Kidney (tissue), 14 donors: ENCODE measurements around the gene CAMTA1. TPM values are rescaled to one million over a fixed set of nuclear protein-coding genes. Genes with fewer than 3 reads are reported as not detected.

Source experiments
- DNase-seq, 5 donors: peaks; one replicate each; pipeline ENCODE4 v3.0.0-alpha.2; 2013 to 2020
- FAIRE-seq: peaks from 2 replicates; lab custom pipeline; 2012; peaks lifted over from hg19 to GRCh38; lab: Jason Lieb, UNC
- H3K27ac ChIP-seq, 2 donors: one replicate each; pipeline ENCODE4 v1.7.0; 2013; ENCODE audit warnings: low read depth in 2 of 2, low read length in 2 of 2, inconsistent platforms in 1 of 2
- H3K27me3 ChIP-seq: one replicate; pipeline ENCODE4 v1.7.1; 2013; ENCODE audit warnings: low read length, inconsistent platforms; ENCODE audit not compliant: control insufficient read depth, insufficient read depth
- H3K36me3 ChIP-seq, 3 donors: one replicate each; pipeline versions ENCODE4 v1.7.0 to v1.7.1; 2013; ENCODE audit warnings: low read length in 3 of 3, control low read depth in 1 of 3, inconsistent platforms in 1 of 3; ENCODE audit not compliant: insufficient read depth in 3 of 3, control insufficient read depth in 2 of 3
- H3K4me1 ChIP-seq, 3 donors: one replicate each; pipeline versions ENCODE4 v1.7.0 to v1.7.1; 2013; ENCODE audit warnings: low read length in 3 of 3, inconsistent platforms in 1 of 3, low read depth in 1 of 3; ENCODE audit not compliant: control insufficient read depth in 2 of 3, insufficient read depth in 2 of 3
- H3K4me3 ChIP-seq, 3 donors: one replicate each; pipeline versions ENCODE4 v1.7.0 to v1.8.1; 2013; ENCODE audit warnings: low read length in 3 of 3, control low read depth in 1 of 3, inconsistent platforms in 1 of 3
- H3K9ac ChIP-seq, 3 donors: one replicate each; pipeline versions ENCODE4 v1.7.0 to v1.7.1; 2013; ENCODE audit warnings: low read length in 3 of 3, control low read depth in 1 of 3, inconsistent platforms in 1 of 3
- H3K9me3 ChIP-seq, 3 donors: one replicate each; pipeline versions ENCODE4 v1.7.0 to v1.7.1; 2013; ENCODE audit warnings: low read length in 3 of 3, control low read depth in 1 of 3, inconsistent platforms in 1 of 3; ENCODE audit not compliant: control insufficient read depth in 2 of 3, insufficient read depth in 1 of 3
- CTCF ChIP-seq: IDR thresholded peaks from 3 replicates; pipeline ENCODE4 v1.5.1; 2012; ENCODE audit warnings: mild to moderate bottlenecking, moderate library complexity, borderline replicate concordance; ENCODE audit not compliant: insufficient read depth; ENCODE audit errors: extremely low read depth
- intact Hi-C: fragments of 100-400 bp; cut with DNase I; formaldehyde crosslinking; loops from one replicate; pipeline ENCODE4 v1.11.1; 2022
- polyA plus RNA-seq: library from polyadenylated mRNA; stranded (reverse); fragments of 350-450 nt; fragmentation: Illumina TruSeq; extraction: RNeasy Lipid Tissue Mini Kit (QIAGEN cat#74804); gene quantifications from one replicate; pipeline ENCODE4 v1.2.3, GENCODE V29; 2014; ENCODE audit warnings: low read depth, low replicate concordance; ENCODE audit not compliant: insufficient read depth
- total RNA-seq: library from RNA; stranded (reverse); fragmentation: NEBNext Ultra II Directional; extraction: Animal tissue kit (Norgen Biotek cat#: 25700); gene quantifications from one replicate; pipeline ENCODE4 v1.2.1, GENCODE V29; 2021
- donor health status: control.
- donor health status: control.
- donor health status: control.
- donor health status: control.
- donor health status: control.
- donor health status: DM: yes; HTN: yes; CAD: no.
- donor health status: Normal renal cell carcinoma (clear cell type).

The CAMTA1 gene
- total and polyA plus RNA-seq, 2 donors from 2014 or later, result 79.0 to 170 TPM

GRCh38 chr1:7322912-7323311 is 537.7 kb downstream of the CAMTA1 start:
- TF ChIP-seq CTCF, result no peak
- intact Hi-C loops, result no loop called here
- no peak for FAIRE-seq
- H3K9ac ChIP-seq, result no peak overlapping the region
- no peaks in the 10 kb centered on the region for H3K27me3 ChIP-seq
- H3K4me1 ChIP-seq, result no peaks in the 10 kb centered on the region
- no peaks in the 10 kb centered on the region for H3K36me3 ChIP-seq
- peaks cover 0 to 7% (median 2%) of the 10 kb centered on the region in 3 donors for H3K9me3 ChIP-seq
- H3K27ac ChIP-seq, result no peak overlapping the region
- DNase-seq, result no peak
- no peak overlapping the region for H3K4me3 ChIP-seq

GRCh38 chr1:7325254-7325653 is 540.0 kb downstream of the CAMTA1 start:
- no peak for DNase-seq
- no peaks in the 10 kb centered on the region for H3K36me3 ChIP-seq
- intact Hi-C loops, result no loop called here
- H3K27ac ChIP-seq, result no peak overlapping the region
- no peak overlapping the region for H3K4me3 ChIP-seq
- no peaks in the 10 kb centered on the region for H3K27me3 ChIP-seq
- no peak for FAIRE-seq
- peaks cover 0 to 8% (median 2%) of the 10 kb centered on the region in 3 donors for H3K9me3 ChIP-seq
- TF ChIP-seq CTCF, result no peak
- H3K4me1 ChIP-seq, result no peaks in the 10 kb centered on the region
- no peak overlapping the region for H3K9ac ChIP-seq

GRCh38 chr1:7326366-7326765 is 541.1 kb downstream of the CAMTA1 start:
- no peak overlapping the region for H3K27ac ChIP-seq
- FAIRE-seq, result no peak
- no peaks in the 10 kb centered on the region for H3K36me3 ChIP-seq
- H3K4me1 ChIP-seq, result no peaks in the 10 kb centered on the region
- H3K9ac ChIP-seq, result no peak overlapping the region
- intact Hi-C loops, result no loop called here
- no peaks in the 10 kb centered on the region for H3K27me3 ChIP-seq
- TF ChIP-seq CTCF, result no peak
- no peak for DNase-seq
- H3K4me3 ChIP-seq, result no peak overlapping the region
- peaks cover 0 to 8% (median 2%) of the 10 kb centered on the region in 3 donors for H3K9me3 ChIP-seq

GRCh38 chr1:7327849-7328248 is 542.6 kb downstream of the CAMTA1 start:
- no peak for TF ChIP-seq CTCF
- DNase-seq (no peak), FAIRE-seq (no peak)
- no peaks in the 10 kb centered on the region for H3K27me3 ChIP-seq
- H3K36me3 ChIP-seq, result no peaks in the 10 kb centered on the region
- intact Hi-C loops, result no loop called here
- H3K9me3 ChIP-seq, result peaks cover 0 to 8% (median 2%) of the 10 kb centered on the region in 3 donors
- H3K9ac ChIP-seq, result no peak overlapping the region
- no peak overlapping the region for H3K27ac ChIP-seq
- H3K4me3 ChIP-seq, result no peak overlapping the region
- no peaks in the 10 kb centered on the region for H3K4me1 ChIP-seq
